GM12873 (cell line): Measurements from ENCODE around the gene BAIAP2.

Experiments used
- CTCF ChIP-seq: IDR thresholded peaks from 2 replicates; pipeline ENCODE4 v1.5.1; 2012; ENCODE audit warnings: low read depth, mild to moderate bottlenecking, moderate library complexity, low read length, control low read depth; ENCODE audit not compliant: insufficient read depth; ENCODE audit errors: missing control alignments

Gene BAIAP2

GRCh38 chr17:81153340-81153803, 118.4 kb downstream of the BAIAP2 start:
- TF ChIP-seq CTCF = no peak

- no peak for TF ChIP-seq CTCF
Measured at GRCh38 chr17:81154961-81155360, 120.0 kb downstream of the BAIAP2 start.

- TF ChIP-seq CTCF = no peak
Measured at GRCh38 chr17:81156866-81157805, 122.2 kb downstream of the BAIAP2 start.

- no peak for TF ChIP-seq CTCF
Measured at GRCh38 chr17:81157848-81158687, 123.1 kb downstream of the BAIAP2 start.

GRCh38 chr17:81158688-81159590, 124.0 kb downstream of the BAIAP2 start:
- TF ChIP-seq CTCF = no peak

- TF ChIP-seq CTCF = no peak
Measured at GRCh38 chr17:81159611-81160265, 124.8 kb downstream of the BAIAP2 start.
